Stimulated activated effector memory CD8-positive, alpha-beta T cell treated with anti-CD3 and anti-CD28 coated beads, Interleukin-12 subunit alpha, Interleukin-12 subunit beta, amount 100 ng/mL, for 72 hours (primary cell): ENCODE measurements around the gene EPHA6.
"Not testable (repeated sequence)": the region's sequence is repeated elsewhere in the genome, so short reads cannot be mapped to it uniquely, and the experiment has no call there.

Experiments
- ATAC-seq: fragments of 150-1000 bp; cut with Tn5 transposase; 2 replicates; pipeline ENCODE4 v1.10.0; 2021
- DNase-seq, 2 donors: peaks; one replicate each; pipeline ENCODE4 v3.0.0; 2021 to 2022; ENCODE audit warnings: low spot score in 2 of 2
- H3K27ac Mint-ChIP-seq: one replicate; pipeline ENCODE4 v1.8.0; 2022; ENCODE audit warnings: mild to moderate bottlenecking, mixed read lengths
- H3K36me3 Mint-ChIP-seq: one replicate; pipeline ENCODE4 v1.8.0; 2022; ENCODE audit warnings: mild to moderate bottlenecking, mixed read lengths
- H3K4me1 Mint-ChIP-seq: one replicate; pipeline ENCODE4 v1.8.0; 2022; ENCODE audit warnings: mixed read lengths
- H3K4me3 Mint-ChIP-seq: one replicate; pipeline ENCODE4 v1.8.0; 2022; ENCODE audit warnings: mild to moderate bottlenecking, mixed read lengths
- H3K9me3 Mint-ChIP-seq: one replicate; pipeline ENCODE4 v1.8.0; 2022; ENCODE audit warnings: mixed read lengths

Gene EPHA6

DNA sequence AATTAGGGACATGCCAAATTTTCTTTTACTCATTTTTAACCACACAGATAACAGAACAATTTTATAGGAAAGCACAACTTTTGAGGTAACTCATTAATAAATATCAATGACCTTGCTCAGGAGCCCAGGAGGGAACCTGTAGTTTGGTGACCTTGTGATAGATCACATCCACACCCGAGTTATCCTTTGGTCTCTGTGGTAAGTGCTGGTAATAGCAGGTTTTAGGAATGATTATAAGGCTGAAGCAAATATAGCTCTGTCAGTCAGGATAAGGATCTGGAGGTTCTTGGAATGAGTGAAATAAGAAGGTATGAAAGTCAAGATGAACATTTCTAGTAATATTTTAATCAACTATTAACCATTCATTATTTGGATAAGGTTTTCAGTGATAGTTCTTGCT lies 46.5 kb downstream of the EPHA6 start:
- Mint-ChIP-seq H3K4me1 (no peaks in the 10 kb centered on the region), H3K4me3 (no peak overlapping the region), H3K36me3 (no peaks in the 10 kb centered on the region), H3K9me3 (no peaks in the 10 kb centered on the region), H3K27ac (no peak overlapping the region)
- ATAC-seq (no peak), DNase-seq (no peak)

DNA sequence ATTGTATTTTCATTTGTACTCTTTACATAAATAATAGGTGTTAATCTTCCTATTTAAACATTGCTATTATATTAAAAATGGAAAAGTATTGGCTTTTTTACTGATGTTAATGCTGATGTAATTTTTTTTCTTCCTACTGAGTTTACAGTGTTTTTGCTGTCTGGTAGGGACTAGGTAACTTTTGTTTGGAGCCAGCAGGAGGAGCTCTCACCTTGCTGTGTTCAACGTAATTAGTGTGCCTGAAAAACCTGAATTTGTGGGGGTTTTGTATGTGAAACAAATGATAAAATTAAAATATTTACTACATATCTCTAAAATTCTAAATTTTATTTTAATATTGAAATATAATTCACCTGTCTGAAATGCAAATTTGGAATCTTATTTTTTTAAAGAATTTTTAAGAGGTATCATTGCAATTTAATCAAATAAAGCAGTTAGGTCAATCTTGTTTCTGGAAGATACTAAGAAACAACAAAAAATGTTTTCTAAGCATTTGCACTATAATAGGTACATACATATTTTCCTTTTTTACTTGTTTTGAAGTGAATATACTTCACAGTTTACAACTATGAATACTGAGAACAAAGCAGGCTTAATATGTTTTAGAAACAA lies 48.8 kb downstream of the EPHA6 start:
- no peak overlapping the region for H3K27ac Mint-ChIP-seq
- no peaks in the 10 kb centered on the region for H3K4me1 Mint-ChIP-seq
- peaks cover 2% of the 10 kb centered on the region for H3K9me3 Mint-ChIP-seq
- no peak for ATAC-seq
- no peaks in the 10 kb centered on the region for H3K36me3 Mint-ChIP-seq
- DNase-seq, result no peak
- H3K4me3 Mint-ChIP-seq, result no peak overlapping the region

DNA sequence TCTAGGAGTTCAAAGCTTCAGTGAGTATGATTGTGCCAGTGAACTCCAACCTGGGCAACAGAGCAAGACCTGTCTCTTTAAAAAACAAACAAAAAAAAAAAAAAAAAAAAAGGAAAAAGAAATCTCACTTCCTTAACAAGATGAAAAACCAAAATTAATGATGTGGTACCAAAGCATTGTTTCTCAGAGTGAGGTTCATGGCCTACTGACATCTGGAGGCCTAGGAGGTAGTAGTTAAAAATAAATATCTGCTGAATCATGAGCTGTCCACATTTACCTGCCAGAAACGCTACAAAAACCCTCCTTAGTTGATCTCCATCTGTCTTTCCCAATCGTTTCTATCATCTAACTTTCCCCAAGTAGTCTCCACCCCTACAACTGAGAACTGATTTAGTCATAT lies 51.2 kb downstream of the EPHA6 start:
- Mint-ChIP-seq H3K9me3 (peaks cover 2% of the 10 kb centered on the region), H3K36me3 (no peaks in the 10 kb centered on the region), H3K4me3 (no peak overlapping the region), H3K27ac (no peak overlapping the region), H3K4me1 (no peaks in the 10 kb centered on the region)
- ATAC-seq (no peak), DNase-seq (no peak)

DNA sequence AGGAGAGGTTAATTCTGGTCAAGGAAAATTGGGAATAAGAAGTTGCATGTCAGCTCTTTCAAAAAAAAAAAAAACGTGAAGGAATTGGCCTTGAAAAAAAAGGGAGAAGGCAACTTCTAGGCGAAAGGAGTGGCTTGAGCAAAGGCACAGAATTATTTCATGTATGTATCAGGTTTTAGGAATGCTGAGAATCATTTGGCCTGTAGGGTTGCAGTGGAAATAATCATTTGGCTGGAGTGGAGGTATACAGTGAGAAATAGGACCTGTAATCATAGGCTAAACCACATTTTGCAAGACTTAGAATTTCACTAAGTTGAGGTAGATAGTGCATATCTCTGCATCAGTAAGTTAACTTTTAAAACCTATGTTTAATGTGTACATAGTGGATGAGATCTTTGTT lies 54.9 kb downstream of the EPHA6 start:
- no peaks in the 10 kb centered on the region for H3K36me3 Mint-ChIP-seq
- DNase-seq (no peak), ATAC-seq (no peak)
- H3K27ac Mint-ChIP-seq, result no peak overlapping the region
- H3K4me3 Mint-ChIP-seq, result no peak overlapping the region
- H3K9me3 Mint-ChIP-seq, result peaks cover 2% of the 10 kb centered on the region
- no peaks in the 10 kb centered on the region for H3K4me1 Mint-ChIP-seq

- H3K4me3 Mint-ChIP-seq, result no peak overlapping the region
- no peak overlapping the region for H3K27ac Mint-ChIP-seq
- no peaks in the 10 kb centered on the region for H3K4me1 Mint-ChIP-seq
- ATAC-seq (no peak), DNase-seq (no peak)
- H3K36me3 Mint-ChIP-seq, result no peaks in the 10 kb centered on the region
- H3K9me3 Mint-ChIP-seq, result peaks cover 18% of the 10 kb centered on the region
These were observed 63.1 kb downstream of the EPHA6 start for GRCh38 chr3:96877510-96877909.

- no peak overlapping the region for H3K27ac Mint-ChIP-seq
- DNase-seq (no peak), ATAC-seq (no peak)
These were observed 85.6 kb downstream of the EPHA6 start for GRCh38 chr3:96900031-96900430.

DNA sequence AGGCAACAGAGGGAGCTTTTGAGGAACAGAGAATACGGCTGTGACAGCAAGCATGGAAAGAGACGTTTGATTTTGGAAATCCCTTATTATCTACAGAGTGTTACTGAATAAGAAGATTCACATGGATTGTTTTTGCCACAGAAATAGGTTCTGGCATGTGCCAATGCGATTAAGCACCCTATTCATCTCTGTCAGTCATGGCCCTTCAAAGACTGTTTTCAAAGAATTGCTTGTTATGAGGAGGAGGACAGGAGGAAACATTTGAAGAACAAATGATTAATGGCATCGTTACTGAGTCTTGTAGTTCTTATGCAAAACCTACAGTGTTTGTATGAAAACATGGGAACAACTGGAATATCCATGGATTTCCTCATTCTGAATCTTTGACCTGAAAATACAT lies 86.2 kb downstream of the EPHA6 start:
- ATAC-seq (no peak), DNase-seq (no peak)
- Mint-ChIP-seq H3K4me1 (no peaks in the 10 kb centered on the region), H3K36me3 (no peaks in the 10 kb centered on the region), H3K27ac (no peak overlapping the region), H3K9me3 (peaks cover 15% of the 10 kb centered on the region), H3K4me3 (no peak overlapping the region)

More at GRCh38 chr3:96900031-96900430, 85.6 kb downstream of the EPHA6 start:
- H3K9me3 Mint-ChIP-seq, result peaks cover 15% of the 10 kb centered on the region
- no peak overlapping the region for H3K4me3 Mint-ChIP-seq
- H3K36me3 Mint-ChIP-seq, result no peaks in the 10 kb centered on the region
- no peaks in the 10 kb centered on the region for H3K4me1 Mint-ChIP-seq

- ATAC-seq, result no peak
- Mint-ChIP-seq H3K27ac (no peak overlapping the region), H3K4me3 (no peak overlapping the region), H3K9me3 (peaks cover 8% of the 10 kb centered on the region), H3K36me3 (no peaks in the 10 kb centered on the region), H3K4me1 (no peaks in the 10 kb centered on the region)
- DNase-seq, result no peak
These were observed 101.1 kb downstream of the EPHA6 start for GRCh38 chr3:96915445-96915844.

GRCh38 chr3:96931119-96931862 lies 116.9 kb downstream of the EPHA6 start:
- H3K27ac Mint-ChIP-seq, result no peak overlapping the region
- H3K4me3 Mint-ChIP-seq, result no peak overlapping the region
- ATAC-seq (peak; percentile 21), DNase-seq (no peak)
- H3K36me3 Mint-ChIP-seq, result no peaks in the 10 kb centered on the region
- peaks cover 31% of the 10 kb centered on the region for H3K9me3 Mint-ChIP-seq
- no peaks in the 10 kb centered on the region for H3K4me1 Mint-ChIP-seq

DNA sequence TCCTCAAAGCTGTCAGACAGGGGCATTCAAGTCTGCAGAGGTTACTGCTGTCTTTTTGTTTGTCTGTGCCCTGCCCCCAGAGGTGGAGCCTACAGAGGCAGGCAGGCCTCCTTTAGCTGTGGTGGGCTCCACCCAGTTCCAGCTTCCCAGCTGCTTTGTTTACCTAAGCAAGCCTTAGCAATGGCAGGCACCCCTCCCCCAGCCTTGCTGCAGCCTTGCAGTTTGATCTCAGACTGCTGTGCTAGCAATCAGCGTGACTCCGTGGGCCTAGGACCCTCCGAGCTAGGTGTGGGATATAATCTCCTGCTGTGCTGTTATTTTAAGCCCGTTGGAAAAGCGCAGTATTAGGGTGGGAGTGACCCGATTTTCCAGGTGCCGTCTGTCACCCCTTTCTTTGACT lies 127.7 kb downstream of the EPHA6 start:
- not testable (repeated sequence) for H3K27ac Mint-ChIP-seq, DNase-seq, H3K4me1 Mint-ChIP-seq, H3K36me3 Mint-ChIP-seq, H3K4me3 Mint-ChIP-seq, ATAC-seq
- peaks cover 23% of the 10 kb centered on the region for H3K9me3 Mint-ChIP-seq

DNA sequence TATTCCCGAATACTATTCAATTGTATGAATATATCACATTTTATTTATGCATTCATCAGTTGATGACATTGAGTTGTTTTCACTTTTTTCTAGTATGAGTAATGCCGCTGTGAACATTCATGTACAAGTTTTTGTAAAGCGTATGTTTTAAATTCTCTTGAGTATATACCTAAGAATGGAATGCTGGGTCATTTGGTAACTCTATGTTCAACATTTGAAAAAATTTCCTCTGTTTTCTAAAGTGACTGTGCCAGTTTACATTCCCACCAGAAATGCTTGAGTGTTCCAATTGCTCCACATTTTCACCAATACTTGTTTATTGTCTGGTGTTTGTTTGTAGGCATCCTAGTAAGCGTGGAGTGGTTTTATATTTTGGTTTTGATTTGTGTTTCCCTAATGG lies 144.5 kb downstream of the EPHA6 start:
- Mint-ChIP-seq H3K36me3 (peaks cover 5% of the 10 kb centered on the region), H3K27ac (no peak overlapping the region), H3K4me1 (no peaks in the 10 kb centered on the region), H3K4me3 (no peak overlapping the region), H3K9me3 (peaks cover 11% of the 10 kb centered on the region)
- ATAC-seq (no peak), DNase-seq (no peak)

DNA sequence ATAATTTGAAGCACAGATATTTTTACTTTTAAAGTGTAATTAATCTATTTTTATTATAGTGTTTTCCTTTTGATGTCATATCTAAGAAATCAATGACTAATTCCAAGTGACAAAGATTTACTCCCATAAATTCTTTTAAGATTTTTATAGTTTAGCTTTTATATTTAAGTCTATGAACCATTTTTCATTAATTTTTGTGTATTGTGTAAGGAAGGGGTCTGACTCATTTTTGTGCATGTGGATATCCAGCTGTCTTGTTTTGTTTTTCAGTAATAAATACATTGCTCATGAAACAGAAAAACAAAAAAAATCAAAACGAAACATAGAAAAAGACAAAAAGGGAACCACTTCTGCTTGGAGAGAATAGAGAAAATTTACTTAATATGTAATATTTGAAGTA lies 145.1 kb downstream of the EPHA6 start:
- peaks cover 6% of the 10 kb centered on the region for H3K9me3 Mint-ChIP-seq
- DNase-seq (no peak), ATAC-seq (no peak)
- H3K36me3 Mint-ChIP-seq, result peaks cover under 1% of the 10 kb centered on the region
- H3K4me1 Mint-ChIP-seq, result no peaks in the 10 kb centered on the region
- no peak overlapping the region for H3K27ac Mint-ChIP-seq
- H3K4me3 Mint-ChIP-seq, result no peak overlapping the region

- Mint-ChIP-seq H3K4me3 (no peak overlapping the region), H3K36me3 (no peaks in the 10 kb centered on the region), H3K27ac (no peak overlapping the region), H3K4me1 (no peaks in the 10 kb centered on the region), H3K9me3 (peaks cover 6% of the 10 kb centered on the region)
- DNase-seq, result no peak
- ATAC-seq, result no peak
These were observed 145.7 kb downstream of the EPHA6 start for GRCh38 chr3:96959901-96960641.

- no peaks in the 10 kb centered on the region for H3K36me3 Mint-ChIP-seq
- peaks cover 6% of the 10 kb centered on the region for H3K9me3 Mint-ChIP-seq
- no peak overlapping the region for H3K4me3 Mint-ChIP-seq
- H3K27ac Mint-ChIP-seq, result no peak overlapping the region
- DNase-seq, result no peak
- ATAC-seq, result no peak
- no peaks in the 10 kb centered on the region for H3K4me1 Mint-ChIP-seq
These were observed 146.4 kb downstream of the EPHA6 start for GRCh38 chr3:96960661-96961330.

DNA sequence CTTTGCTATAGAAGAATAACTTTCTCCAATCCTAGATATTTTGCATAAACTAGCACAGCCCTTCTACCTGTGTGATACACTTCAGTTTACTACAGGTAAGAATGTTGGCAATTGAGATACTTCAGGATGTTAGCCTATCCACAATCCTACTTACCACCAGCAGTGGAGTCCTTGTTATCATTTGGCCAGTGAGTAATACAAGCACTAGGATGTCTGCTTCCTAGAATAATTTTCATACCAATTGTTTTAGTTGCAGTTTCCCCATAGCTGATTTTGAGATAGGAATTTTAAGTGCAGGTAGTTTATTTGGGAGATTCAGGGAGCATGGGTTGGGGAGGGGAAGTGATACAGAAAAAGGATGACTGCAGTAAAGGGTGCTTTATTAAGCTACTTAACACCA lies 147.2 kb downstream of the EPHA6 start:
- no peak overlapping the region for H3K4me3 Mint-ChIP-seq
- no peaks in the 10 kb centered on the region for H3K36me3 Mint-ChIP-seq
- H3K9me3 Mint-ChIP-seq, result peaks cover 6% of the 10 kb centered on the region

More for the DNA sequence above, 147.2 kb downstream of the EPHA6 start:
- Mint-ChIP-seq H3K27ac (no peak overlapping the region), H3K4me1 (no peaks in the 10 kb centered on the region)
- ATAC-seq, result no peak
- no peak for DNase-seq
